HG03342 (cell line): Measurements from ENCODE around the gene SOX8.

Source experiments
- ATAC-seq: cut with Tn5 transposase; IDR thresholded peaks from one replicate; pipeline ENCODE4 v1.9.1; 2021; ENCODE audit warnings: mild to moderate bottlenecking, moderate library complexity; ENCODE audit not compliant: unreplicated experiment

Gene SOX8

GRCh38 chr16:972316-973002, 9.1 kb upstream of the SOX8 start:
- ATAC-seq = no peak

- ATAC-seq = no peak
These were observed 8.2 kb upstream of the SOX8 start for GRCh38 chr16:973366-973765.

- no peak for ATAC-seq
These were observed 7.5 kb upstream of the SOX8 start for GRCh38 chr16:974001-974601.

GRCh38 chr16:974611-975261, 6.8 kb upstream of the SOX8 start:
- ATAC-seq = no peak

GRCh38 chr16:975291-975690, 6.3 kb upstream of the SOX8 start:
- ATAC-seq = no peak

- ATAC-seq = no peak
These were observed 5.1 kb upstream of the SOX8 start for GRCh38 chr16:976389-976931.

- no peak for ATAC-seq
These were observed 4.4 kb upstream of the SOX8 start for GRCh38 chr16:977081-977701.

GRCh38 chr16:977896-978295, 3.7 kb upstream of the SOX8 start:
- ATAC-seq = no peak

- ATAC-seq = no peak
These were observed 3.2 kb upstream of the SOX8 start for GRCh38 chr16:978403-978802.

- no peak for ATAC-seq
These were observed 2.4 kb upstream of the SOX8 start for GRCh38 chr16:979147-979546.

- ATAC-seq = no peak
These were observed 1.5 kb upstream of the SOX8 start for GRCh38 chr16:979859-980594.

GRCh38 chr16:980595-980854, 1.0 kb upstream of the SOX8 start:
- no peak for ATAC-seq

- no peak for ATAC-seq
These were observed 824 bp downstream of the SOX8 start for GRCh38 chr16:982145-983043.

GRCh38 chr16:983044-984030, 1.8 kb downstream of the SOX8 start:
- ATAC-seq = no peak

- ATAC-seq = no peak
These were observed 2.6 kb downstream of the SOX8 start for GRCh38 chr16:984121-984694.

- ATAC-seq = no peak
These were observed 3.4 kb downstream of the SOX8 start for GRCh38 chr16:984736-985636.

- ATAC-seq = no peak
These were observed 4.3 kb downstream of the SOX8 start for GRCh38 chr16:985646-986400.
